SH-SY5Y (cell line): ENCODE measurements around the gene LSM7.

Experiments used
- GATA2 ChIP-seq: IDR thresholded peaks from 2 replicates; pipeline ENCODE4 v1.6.1; 2011; ENCODE audit warnings: mild to moderate bottlenecking, low read depth, low read length
- GATA3 ChIP-seq: IDR thresholded peaks from 2 replicates; pipeline ENCODE4 v1.6.1; 2011; ENCODE audit warnings: low read depth, mild to moderate bottlenecking, low read length, moderate library complexity

DNA sequence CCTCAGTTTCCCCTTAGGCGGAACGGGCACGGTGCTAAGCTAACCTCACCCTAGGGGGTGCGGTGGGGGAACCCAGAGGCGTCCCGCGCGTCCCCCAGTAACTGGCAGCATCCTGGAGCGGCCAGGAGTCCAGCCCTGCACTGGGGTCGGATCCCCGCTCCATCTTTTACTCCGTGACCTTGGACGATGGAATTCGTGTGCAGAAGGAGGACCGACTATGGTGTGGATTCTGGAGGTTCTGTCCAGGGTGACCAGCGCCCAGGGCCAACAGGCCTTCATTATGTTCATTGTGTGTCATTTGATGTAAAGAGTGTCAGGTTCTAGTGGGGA lies 728 bp upstream of the LSM7 start:
- TF ChIP-seq GATA2 (no peak), GATA3 (no peak)
